Duodenal mucosa (tissue), 2 donors: ENCODE measurements around the gene IFNL3.

Experiments used
- H3K27ac ChIP-seq: one replicate; pipeline ENCODE4 v1.7.0; 2013; ENCODE audit warnings: low read depth, low read length
- H3K27me3 ChIP-seq, 2 donors: one replicate each; pipeline ENCODE4 v1.7.0; 2013; ENCODE audit warnings: low read length in 2 of 2, control low read depth in 1 of 2; ENCODE audit not compliant: insufficient read depth in 2 of 2, control insufficient read depth in 1 of 2
- H3K36me3 ChIP-seq, 2 donors: one replicate each; pipeline ENCODE4 v1.7.0; 2013; ENCODE audit warnings: low read length in 2 of 2, control low read depth in 1 of 2; ENCODE audit not compliant: insufficient read depth in 2 of 2, control insufficient read depth in 1 of 2
- H3K4me1 ChIP-seq, 2 donors: one replicate each; pipeline ENCODE4 v1.7.0; 2013; ENCODE audit warnings: low read length in 2 of 2, control low read depth in 1 of 2; ENCODE audit not compliant: insufficient read depth in 2 of 2, control insufficient read depth in 1 of 2
- H3K4me3 ChIP-seq, 2 donors: one replicate each; pipeline ENCODE4 v1.7.0; 2013; ENCODE audit warnings: low read length in 2 of 2, low read depth in 1 of 2
- H3K9ac ChIP-seq, 2 donors: one replicate each; pipeline ENCODE4 v1.7.0; 2013; ENCODE audit warnings: low read length in 2 of 2, low read depth in 1 of 2
- H3K9me3 ChIP-seq, 2 donors: one replicate each; pipeline ENCODE4 v1.7.0; 2013; ENCODE audit warnings: low read length in 2 of 2, control low read depth in 1 of 2; ENCODE audit not compliant: control insufficient read depth in 1 of 2

Gene IFNL3

GRCh38 chr19:39203372-39204341 is 41.1 kb downstream of the IFNL3 start, which contains the start of gene SYCN:
Gene SYCN, minus strand, starts transcription at chr19:39204263. Its CDS starts 9 bp downstream, at chr19:39204254.
- H3K4me3 ChIP-seq, result no peak within 1 kb of the TSS
- no peak within 1 kb of the TSS for H3K27ac ChIP-seq
- H3K9me3 ChIP-seq, result no peaks in the 10 kb centered on the region
- no peak within 1 kb of the TSS for H3K9ac ChIP-seq
- peaks cover 22 to 51% of the 10 kb centered on the region in 2 donors for H3K27me3 ChIP-seq
- H3K4me1 ChIP-seq, result no peaks in the 10 kb centered on the region
- H3K36me3 ChIP-seq, result no peaks in the 10 kb centered on the region

DNA sequence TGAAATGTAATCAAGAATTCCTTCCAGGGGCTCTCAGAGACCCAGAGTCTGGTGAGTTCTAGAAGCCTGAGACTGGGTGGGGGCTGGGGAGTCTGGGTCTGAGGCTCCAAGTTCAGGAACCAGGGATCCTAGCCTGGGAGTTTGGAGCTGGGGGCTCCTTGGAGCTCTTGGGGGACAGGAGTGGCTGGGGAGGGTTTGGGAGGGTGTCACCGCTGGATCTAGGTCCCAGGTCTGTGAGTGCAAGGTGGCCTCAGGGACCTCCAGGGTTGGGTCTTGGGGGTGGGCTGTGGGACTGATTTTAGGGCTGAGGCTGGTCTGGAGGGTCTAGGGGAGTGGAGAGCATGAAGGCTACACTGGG is 41.8 kb downstream of the IFNL3 start:
- H3K27me3 ChIP-seq, result peaks cover 27 to 57% of the 10 kb centered on the region in 2 donors

DNA sequence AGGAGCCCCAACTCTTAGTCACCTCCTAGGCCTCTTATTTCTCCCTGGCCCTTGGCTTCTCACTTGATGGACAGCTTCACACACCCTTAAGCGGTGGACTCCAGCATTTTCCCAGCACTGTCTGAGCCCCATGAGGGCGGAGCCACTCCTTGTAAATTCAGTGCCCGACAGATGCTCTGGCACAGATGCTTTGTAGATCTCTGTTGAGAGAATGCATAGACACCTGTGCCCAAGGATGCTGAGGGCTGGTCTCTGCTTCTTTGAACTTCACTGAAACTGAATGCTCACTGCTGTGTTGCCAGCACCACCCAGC is 44.0 kb downstream of the IFNL3 start:
- H3K36me3 ChIP-seq, result no peaks in the 10 kb centered on the region
- peaks cover 44 to 78% of the 10 kb centered on the region in 2 donors for H3K27me3 ChIP-seq
- no peak overlapping the region for H3K4me3 ChIP-seq
- no peak overlapping the region for H3K27ac ChIP-seq
- H3K4me1 ChIP-seq, result peaks cover 2 to 7% of the 10 kb centered on the region in 2 donors
- no peak overlapping the region for H3K9ac ChIP-seq
- no peaks in the 10 kb centered on the region for H3K9me3 ChIP-seq

More for the DNA sequence above, 41.8 kb downstream of the IFNL3 start:
- no peak overlapping the region for H3K27ac ChIP-seq
- no peak overlapping the region for H3K9ac ChIP-seq
- no peak overlapping the region for H3K4me3 ChIP-seq
- H3K36me3 ChIP-seq, result no peaks in the 10 kb centered on the region
- no peaks in the 10 kb centered on the region for H3K9me3 ChIP-seq
- no peaks in the 10 kb centered on the region for H3K4me1 ChIP-seq

DNA sequence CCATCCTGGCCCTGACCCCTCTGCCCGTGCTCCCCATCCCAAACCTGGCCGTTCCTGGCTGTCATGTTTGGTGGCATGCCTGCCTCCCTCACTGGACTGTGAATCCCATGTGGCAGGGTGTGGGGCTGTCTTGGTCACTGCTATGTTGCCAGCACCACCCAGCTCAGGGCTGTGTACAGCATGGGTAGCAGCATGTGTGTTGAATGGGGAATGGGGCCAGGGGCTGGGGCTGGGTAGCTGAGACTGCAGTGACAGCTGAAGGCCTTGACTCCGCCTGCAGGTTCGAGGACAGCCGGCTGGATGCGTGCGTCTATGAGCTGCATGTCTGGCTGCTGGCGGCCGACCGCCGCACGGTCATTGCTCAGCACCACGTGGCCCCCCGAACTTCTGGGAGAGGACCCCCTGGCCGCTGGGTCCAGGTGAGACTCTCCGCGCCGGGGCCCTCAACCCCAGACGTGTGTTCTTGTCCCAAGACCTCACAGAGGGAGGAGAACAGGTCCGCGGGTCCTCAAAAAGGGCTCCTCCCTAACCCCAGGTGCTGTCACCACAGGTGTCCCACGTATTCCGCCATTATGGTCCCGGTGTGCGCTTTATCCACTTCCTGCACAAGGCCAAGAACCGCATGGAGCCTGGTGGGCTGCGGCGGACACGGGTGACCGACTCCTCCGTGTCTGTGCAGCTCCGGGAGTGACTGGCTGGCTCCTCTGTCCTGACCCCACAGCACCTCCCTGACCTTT is 44.6 kb downstream of the IFNL3 start:
- Histone ChIP-seq H3K4me3 (no peak overlapping the region), H3K36me3 (no peaks in the 10 kb centered on the region), H3K4me1 (peaks cover 7 to 9% of the 10 kb centered on the region in 2 donors), H3K27ac (no peak overlapping the region), H3K9ac (no peak overlapping the region), H3K27me3 (peaks cover 46 to 80% of the 10 kb centered on the region in 2 donors), H3K9me3 (no peaks in the 10 kb centered on the region)

DNA sequence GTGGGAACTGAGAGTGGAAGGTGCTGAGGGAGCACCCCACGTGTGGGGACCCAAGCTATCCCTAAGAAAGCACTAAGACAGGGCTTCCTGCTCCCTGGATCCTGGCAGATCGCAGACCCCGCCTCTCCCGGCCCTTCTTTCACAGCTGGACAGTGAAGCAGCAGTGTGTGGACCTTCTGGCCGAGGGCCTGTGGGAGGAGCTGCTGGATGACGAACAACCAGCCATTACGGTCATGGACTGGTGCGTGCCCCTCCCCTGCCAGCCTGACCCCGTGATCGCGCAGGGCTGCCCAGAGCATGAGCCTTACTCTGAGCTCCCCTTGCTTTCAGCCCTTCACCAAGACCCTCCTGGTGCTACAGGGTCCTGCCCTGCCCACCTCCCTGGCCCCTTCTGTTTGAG is 45.8 kb downstream of the IFNL3 start:
- Histone ChIP-seq H3K36me3 (no peaks in the 10 kb centered on the region), H3K9ac (no peak overlapping the region), H3K4me1 (peaks cover 16% of the 10 kb centered on the region in 2 donors), H3K9me3 (no peaks in the 10 kb centered on the region), H3K27me3 (peaks cover 46 to 75% of the 10 kb centered on the region in 2 donors), H3K27ac (no peak overlapping the region), H3K4me3 (no peak overlapping the region)

GRCh38 chr19:39197808-39198207 is 47.0 kb downstream of the IFNL3 start:
- H3K27ac ChIP-seq, result no peak overlapping the region
- H3K9ac ChIP-seq, result no peak overlapping the region
- H3K9me3 ChIP-seq, result no peaks in the 10 kb centered on the region
- no peak overlapping the region for H3K4me3 ChIP-seq
- peaks cover 19 to 23% of the 10 kb centered on the region in 2 donors for H3K4me1 ChIP-seq
- peaks cover 39 to 63% of the 10 kb centered on the region in 2 donors for H3K27me3 ChIP-seq
- no peaks in the 10 kb centered on the region for H3K36me3 ChIP-seq

DNA sequence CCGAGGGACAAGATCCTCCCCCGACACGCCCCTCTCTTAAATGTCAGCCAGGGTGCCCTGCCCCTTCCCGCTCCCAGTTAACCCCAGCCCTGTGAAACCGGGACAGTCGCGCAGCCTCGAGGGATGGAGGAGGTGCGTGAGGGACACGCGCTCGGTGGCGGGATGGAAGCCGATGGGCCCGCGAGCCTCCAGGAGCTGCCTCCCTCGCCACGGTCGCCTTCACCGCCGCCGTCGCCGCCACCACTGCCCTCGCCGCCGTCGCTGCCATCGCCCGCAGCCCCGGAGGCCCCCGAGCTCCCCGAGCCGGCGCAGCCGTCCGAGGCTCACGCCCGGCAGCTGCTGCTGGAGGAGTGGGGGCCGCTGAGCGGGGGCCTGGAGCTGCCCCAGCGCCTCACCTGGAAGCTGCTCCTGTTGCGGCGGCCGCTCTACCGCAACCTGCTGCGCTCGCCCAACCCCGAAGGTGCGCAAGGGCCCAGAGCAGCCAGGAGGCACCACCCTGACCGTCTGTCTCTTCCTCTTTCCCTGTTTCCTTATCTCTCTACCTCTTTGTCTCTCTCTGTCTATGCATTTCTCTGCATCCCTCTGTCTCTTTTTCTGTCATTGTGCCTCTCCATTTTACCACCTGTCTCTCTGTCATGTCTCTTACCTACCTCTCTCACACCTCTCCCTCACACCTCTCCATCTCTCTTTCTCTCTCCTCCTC is 47.8 kb downstream of the IFNL3 start, which contains the start of gene NCCRP1:
Gene NCCRP1, plus strand, starts transcription at position 105 of the 703 bp plus-strand sequence. Its CDS starts 19 bp downstream, at position 124.
- no peaks in the 10 kb centered on the region for H3K9me3 ChIP-seq
- H3K27me3 ChIP-seq, result peaks cover 34 to 57% of the 10 kb centered on the region in 2 donors
- H3K9ac ChIP-seq, result no peak within 1 kb of the TSS
- peaks cover 19 to 23% of the 10 kb centered on the region in 2 donors for H3K4me1 ChIP-seq
- H3K4me3 ChIP-seq, result peak within 1 kb of the TSS in 1 of 2 donors; percentile 16
- no peaks in the 10 kb centered on the region for H3K36me3 ChIP-seq
- H3K27ac ChIP-seq, result no peak within 1 kb of the TSS

DNA sequence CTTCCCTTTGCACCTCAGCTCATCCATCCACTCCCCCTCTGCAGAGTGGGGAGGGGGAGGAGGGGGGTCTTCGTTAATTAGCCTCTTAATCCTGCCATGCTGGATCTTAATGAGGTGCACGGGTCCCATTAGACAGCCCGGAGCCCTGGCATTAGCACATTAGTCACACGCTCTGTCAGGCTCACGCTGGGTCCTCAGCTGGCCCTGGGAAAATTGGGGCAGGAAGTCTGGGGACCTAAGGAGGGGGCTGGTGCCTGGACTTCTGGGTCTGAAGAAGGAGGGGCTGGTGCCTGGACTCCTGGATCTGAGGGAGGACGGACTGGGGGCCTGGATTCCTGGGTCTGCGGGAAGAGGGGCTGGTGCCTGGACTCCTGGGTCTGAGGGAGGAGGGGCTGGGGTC is 48.5 kb downstream of the IFNL3 start:
- Histone ChIP-seq H3K9ac (no peak overlapping the region), H3K27me3 (peaks cover 31 to 51% of the 10 kb centered on the region in 2 donors)

DNA sequence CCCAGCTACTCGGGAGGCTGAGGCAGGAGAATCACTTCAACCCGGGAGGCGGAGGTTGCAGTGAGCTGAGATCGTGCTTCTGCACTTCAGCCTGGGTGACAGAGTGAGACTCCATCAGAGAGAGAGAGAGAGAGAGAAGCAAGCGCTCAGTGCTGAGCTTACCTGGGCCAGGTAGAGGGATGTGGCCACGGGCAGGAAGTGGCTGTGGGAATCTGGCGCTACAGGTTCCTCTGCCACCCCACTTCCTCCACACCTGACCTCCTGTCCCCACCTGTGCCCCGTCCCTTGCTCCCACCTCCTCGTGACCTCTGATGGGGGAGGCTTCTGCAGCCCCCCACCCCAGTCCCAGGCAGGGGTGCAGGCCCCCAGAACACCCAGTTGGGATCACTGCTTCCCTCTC is 49.1 kb downstream of the IFNL3 start:
- H3K36me3 ChIP-seq, result no peaks in the 10 kb centered on the region
- no peak overlapping the region for H3K4me3 ChIP-seq
- peaks cover 31 to 47% of the 10 kb centered on the region in 2 donors for H3K27me3 ChIP-seq
- H3K9me3 ChIP-seq, result no peaks in the 10 kb centered on the region
- H3K9ac ChIP-seq, result no peak overlapping the region
- peaks cover 19 to 23% of the 10 kb centered on the region in 2 donors for H3K4me1 ChIP-seq
- no peak overlapping the region for H3K27ac ChIP-seq

More for the DNA sequence above, 48.5 kb downstream of the IFNL3 start:
- no peak overlapping the region for H3K4me3 ChIP-seq
- H3K9me3 ChIP-seq, result no peaks in the 10 kb centered on the region
- H3K4me1 ChIP-seq, result peaks cover 19 to 23% of the 10 kb centered on the region in 2 donors
- no peaks in the 10 kb centered on the region for H3K36me3 ChIP-seq
- H3K27ac ChIP-seq, result no peak overlapping the region
